Liver (tissue), 3 donors: ENCODE results near the gene ZBTB12.

Source experiments
- CTCF ChIP-seq: fragments of 150-350 bp; IDR thresholded peaks from 2 replicates; pipeline ENCODE4 v1.5.1; 2017; ENCODE audit warnings: improper control_type of control experiment, low read depth, low read length; ENCODE audit not compliant: missing input control
- SP1 ChIP-seq: IDR thresholded peaks from 2 replicates; pipeline ENCODE4 v1.6.1; 2018; ENCODE audit warnings: antibody characterized with exemption, mild to moderate bottlenecking
- donor health status: healthy.
- donor health status: healthy.

GRCh38 chr6:31920811-31921210, 18.9 kb upstream of the ZBTB12 start:
- no peak for TF ChIP-seq CTCF
- no peak for TF ChIP-seq SP1
